Smooth muscle cell (in vitro differentiated cells): Measurements from ENCODE around the gene B3GALT5. TPM values are rescaled to one million over a fixed set of nuclear protein-coding genes. Genes with fewer than 3 reads are reported as not detected.

ENCODE experiments used
- DNase-seq: peaks from one replicate; lab custom pipeline; 2025; ENCODE audit not compliant: unreplicated experiment; lab: John Stamatoyannopoulos, UW
- H2AFZ ChIP-seq: fragments of 200-600 bp; sonication (generic); 2 replicates; pipeline ENCODE4 v1.6.0; 2016; ENCODE audit warnings: antibody characterized with exemption, low read depth, mild to moderate bottlenecking
- H3F3A ChIP-seq: fragments of 200-600 bp; sonication (generic); 2 replicates; pipeline ENCODE4 v1.6.0; 2017; ENCODE audit warnings: antibody characterized with exemption, low read depth
- H3K27ac ChIP-seq: fragments of 200-600 bp; sonication (generic); 2 replicates; pipeline ENCODE4 v1.5.1; 2016; ENCODE audit warnings: low read depth, mild to moderate bottlenecking
- H3K27me3 ChIP-seq: fragments of 200-600 bp; sonication (generic); 2 replicates; pipeline ENCODE4 v1.6.1; 2016; ENCODE audit warnings: low read depth, mild to moderate bottlenecking
- H3K36me3 ChIP-seq: fragments of 200-600 bp; sonication (generic); 2 replicates; pipeline ENCODE4 v1.5.1; 2016; ENCODE audit warnings: low read depth
- H3K4me1 ChIP-seq: fragments of 200-600 bp; sonication (generic); 2 replicates; pipeline ENCODE4 v1.5.1; 2016; ENCODE audit warnings: low read depth
- H3K4me2 ChIP-seq: fragments of 200-600 bp; sonication (generic); 2 replicates; pipeline ENCODE4 v1.6.0; 2016; ENCODE audit warnings: mild to moderate bottlenecking
- H3K4me3 ChIP-seq: fragments of 200-600 bp; sonication (generic); 2 replicates; pipeline ENCODE4 v1.5.1; 2016; ENCODE audit warnings: mild to moderate bottlenecking
- H3K79me2 ChIP-seq: fragments of 200-600 bp; sonication (generic); 2 replicates; pipeline ENCODE4 v1.6.0; 2016; ENCODE audit warnings: low read depth, mild to moderate bottlenecking
- H3K9ac ChIP-seq: fragments of 200-600 bp; sonication (generic); 2 replicates; pipeline ENCODE4 v1.6.0; 2016; ENCODE audit warnings: low read depth
- H3K9me3 ChIP-seq: fragments of 200-600 bp; sonication (generic); replicated peaks from 2 replicates; pipeline ENCODE4 v1.5.1; 2016; ENCODE audit warnings: low read depth
- H4K20me1 ChIP-seq: fragments of 200-600 bp; sonication (generic); 2 replicates; pipeline ENCODE4 v1.6.0; 2016; ENCODE audit warnings: low read depth
- WGBS: methylation state at CpG from one replicate; pipeline ENCODE4 v1.1.7; 2016; ENCODE audit warnings: low lambda C conversion rate; 5-methylcytosine and 5-hydroxymethylcytosine counted together
- polyA plus RNA-seq: library from polyadenylated mRNA; unstranded; fragments of >200 nt; fragmentation: Nextera tagmentation; extraction: Ambion mirVana; gene quantifications from 2 replicates; pipeline ENCODE4 v1.2.1, GENCODE V29; 2016
- total RNA-seq: library from RNA; depleted of rRNA; stranded (reverse); fragments of >200 nt; gene quantifications from 2 replicates; pipeline ENCODE4 v1.2.3, GENCODE V29; 2014
- TF ChIP-seq, protein P1 (sequence below): fragments of 200-600 bp; sonication (generic); IDR thresholded peaks from 2 replicates; pipeline ENCODE4 v1.5.1; 2017; ENCODE audit warnings: borderline replicate concordance, mild to moderate bottlenecking, antibody characterized with exemption; ENCODE audit not compliant: insufficient read depth, poor library complexity, severe bottlenecking

B3GALT5 gene
- total and polyA plus RNA-seq, 2 experiments from 2014 or later, result 0.73 to 3.8 TPM

DNA sequence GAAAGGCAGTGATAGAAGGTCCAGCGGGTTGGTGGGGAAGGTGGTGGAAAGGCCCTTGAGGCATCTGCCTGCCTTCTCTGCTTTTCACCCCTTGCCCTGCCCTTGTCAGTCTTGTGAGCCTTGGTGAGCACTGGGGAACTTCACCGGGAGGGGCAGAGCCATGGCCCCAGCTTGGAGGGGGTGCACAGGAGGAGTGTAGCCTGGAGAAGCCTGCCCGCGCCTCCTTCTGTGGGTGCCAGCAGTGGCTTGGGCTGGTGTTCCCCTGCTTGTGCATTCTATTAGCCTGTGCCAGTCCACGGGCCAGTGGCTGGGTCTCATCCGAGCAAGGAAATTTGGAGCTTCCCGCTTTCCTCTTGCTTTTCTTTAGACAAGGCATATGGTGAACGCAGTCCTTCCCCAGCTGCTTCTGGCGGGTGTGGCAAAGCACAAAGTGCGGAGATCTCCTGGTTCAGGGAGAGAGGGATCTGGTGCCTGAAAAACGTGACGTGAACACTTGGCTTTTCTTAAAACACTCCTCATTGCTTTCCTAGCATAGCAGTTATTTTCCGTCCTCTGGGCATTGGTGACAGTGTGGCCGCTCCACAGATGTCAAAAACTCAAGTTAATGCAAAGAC lies 10.6 kb upstream of the B3GALT5 start:
- no peaks in the 10 kb centered on the region for H3K79me2 ChIP-seq
- WGBS, result 92% methylated on average over 14 of the region's 14 CpGs
- TF ChIP-seq, protein P1, sequence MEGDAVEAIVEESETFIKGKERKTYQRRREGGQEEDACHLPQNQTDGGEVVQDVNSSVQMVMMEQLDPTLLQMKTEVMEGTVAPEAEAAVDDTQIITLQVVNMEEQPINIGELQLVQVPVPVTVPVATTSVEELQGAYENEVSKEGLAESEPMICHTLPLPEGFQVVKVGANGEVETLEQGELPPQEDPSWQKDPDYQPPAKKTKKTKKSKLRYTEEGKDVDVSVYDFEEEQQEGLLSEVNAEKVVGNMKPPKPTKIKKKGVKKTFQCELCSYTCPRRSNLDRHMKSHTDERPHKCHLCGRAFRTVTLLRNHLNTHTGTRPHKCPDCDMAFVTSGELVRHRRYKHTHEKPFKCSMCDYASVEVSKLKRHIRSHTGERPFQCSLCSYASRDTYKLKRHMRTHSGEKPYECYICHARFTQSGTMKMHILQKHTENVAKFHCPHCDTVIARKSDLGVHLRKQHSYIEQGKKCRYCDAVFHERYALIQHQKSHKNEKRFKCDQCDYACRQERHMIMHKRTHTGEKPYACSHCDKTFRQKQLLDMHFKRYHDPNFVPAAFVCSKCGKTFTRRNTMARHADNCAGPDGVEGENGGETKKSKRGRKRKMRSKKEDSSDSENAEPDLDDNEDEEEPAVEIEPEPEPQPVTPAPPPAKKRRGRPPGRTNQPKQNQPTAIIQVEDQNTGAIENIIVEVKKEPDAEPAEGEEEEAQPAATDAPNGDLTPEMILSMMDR, result no peak
- H3K36me3 ChIP-seq, result no peaks in the 10 kb centered on the region
- no peak overlapping the region for H3K9ac ChIP-seq
- DNase-seq, result no peak
- no peaks in the 10 kb centered on the region for H3F3A ChIP-seq
- no peak overlapping the region for H3K27ac ChIP-seq
- no peaks in the 10 kb centered on the region for H4K20me1 ChIP-seq
- H3K4me1 ChIP-seq, result peaks cover 6% of the 10 kb centered on the region
- H2AFZ ChIP-seq, result no peak overlapping the region
- no peaks in the 10 kb centered on the region for H3K9me3 ChIP-seq
- no peaks in the 10 kb centered on the region for H3K27me3 ChIP-seq
- H3K4me3 ChIP-seq, result no peak overlapping the region
- H3K4me2 ChIP-seq, result no peak overlapping the region

DNA sequence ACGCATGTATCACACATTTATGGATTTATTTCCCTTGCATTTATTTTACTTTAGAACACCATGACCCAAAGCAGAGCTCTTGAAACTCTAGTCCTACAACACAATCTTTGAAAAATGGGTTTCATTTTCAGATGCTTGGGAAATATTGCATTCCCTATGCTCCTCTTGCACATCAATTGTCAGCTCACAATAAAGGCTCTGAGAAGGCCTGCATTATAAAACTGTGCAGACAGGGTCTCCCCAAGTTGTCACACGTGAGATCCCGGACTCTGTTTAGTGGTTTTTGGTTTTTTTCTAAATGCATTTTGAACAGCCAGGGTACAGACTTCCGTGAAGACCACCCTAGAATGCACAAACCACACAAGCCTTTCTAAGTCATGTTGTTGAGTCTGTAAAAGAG lies 9.9 kb upstream of the B3GALT5 start:
- Histone ChIP-seq H3K4me2 (no peak overlapping the region), H3K4me3 (no peak overlapping the region), H3K27ac (no peak overlapping the region), H3F3A (no peaks in the 10 kb centered on the region), H3K9me3 (no peaks in the 10 kb centered on the region), H3K79me2 (no peaks in the 10 kb centered on the region), H3K9ac (no peak overlapping the region), H2AFZ (no peak overlapping the region), H4K20me1 (no peaks in the 10 kb centered on the region), H3K4me1 (peaks cover 6% of the 10 kb centered on the region), H3K27me3 (no peaks in the 10 kb centered on the region), H3K36me3 (no peaks in the 10 kb centered on the region)
- over 99% methylated on average over 4 of the region's 4 CpGs for WGBS
- TF ChIP-seq, protein P1, result no peak
- no peak for DNase-seq

DNA sequence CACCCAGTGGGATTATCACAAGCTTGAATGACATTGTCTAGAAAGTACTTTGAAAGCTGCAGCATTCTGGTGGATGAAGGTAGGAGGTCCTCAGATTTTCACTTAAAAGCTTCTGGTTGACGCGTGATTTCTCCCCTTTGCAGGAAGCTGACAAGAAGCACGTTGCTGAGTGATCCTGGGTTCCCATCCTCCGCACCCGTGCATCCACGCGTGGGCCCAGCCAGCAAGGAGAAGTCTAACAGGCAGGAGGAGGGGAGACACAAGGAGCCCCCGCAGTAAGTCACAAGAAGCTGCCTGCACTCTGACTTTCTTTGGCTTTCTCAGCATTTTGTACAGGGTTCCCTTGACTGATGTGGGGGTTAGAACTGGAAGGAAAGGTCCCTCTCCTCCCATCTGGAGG lies 7.8 kb upstream of the B3GALT5 start:
- TF ChIP-seq, protein P1, result no peak
- H3K4me2 ChIP-seq, result no peak overlapping the region
- WGBS, result 95% methylated on average over 8 of the region's 8 CpGs
- no peak overlapping the region for H3K4me3 ChIP-seq
- H3K79me2 ChIP-seq, result no peaks in the 10 kb centered on the region
- no peaks in the 10 kb centered on the region for H4K20me1 ChIP-seq
- H3K36me3 ChIP-seq, result no peaks in the 10 kb centered on the region
- H3K9ac ChIP-seq, result no peak overlapping the region
- no peaks in the 10 kb centered on the region for H3K27me3 ChIP-seq
- H3K27ac ChIP-seq, result no peak overlapping the region
- no peak for DNase-seq
- H3K4me1 ChIP-seq, result peaks cover 6% of the 10 kb centered on the region
- H3K9me3 ChIP-seq, result no peaks in the 10 kb centered on the region
- no peak overlapping the region for H2AFZ ChIP-seq
- no peaks in the 10 kb centered on the region for H3F3A ChIP-seq

DNA sequence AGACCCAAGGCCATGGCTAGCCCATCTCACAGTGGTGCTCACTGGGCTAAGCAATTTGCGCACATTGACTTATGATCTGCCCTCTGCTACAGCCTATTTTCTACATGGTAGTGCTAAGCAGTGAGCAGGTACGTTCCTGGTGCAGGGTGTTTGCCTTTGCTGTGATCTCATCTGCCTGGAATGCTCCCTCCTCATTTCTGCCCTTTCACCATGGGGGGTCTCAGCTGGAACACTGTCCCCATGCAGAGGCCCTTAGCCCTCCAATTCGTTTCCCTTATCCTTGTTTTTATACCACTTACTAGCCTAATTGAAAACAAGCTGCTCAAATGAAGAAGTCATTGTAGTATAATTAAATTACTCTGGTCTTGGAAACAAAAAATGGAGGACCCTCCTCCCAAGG lies 2.0 kb upstream of the B3GALT5 start:
- peaks cover 29% of the 10 kb centered on the region for H3K4me1 ChIP-seq
- H3K9me3 ChIP-seq, result no peaks in the 10 kb centered on the region
- no peak overlapping the region for H3K9ac ChIP-seq
- no peak overlapping the region for H3K4me2 ChIP-seq
- no peaks in the 10 kb centered on the region for H3F3A ChIP-seq
- H2AFZ ChIP-seq, result no peak overlapping the region
- TF ChIP-seq, protein P1, result no peak
- no peaks in the 10 kb centered on the region for H3K79me2 ChIP-seq
- no peak overlapping the region for H3K27ac ChIP-seq
- H3K4me3 ChIP-seq, result no peak overlapping the region
- no peaks in the 10 kb centered on the region for H3K36me3 ChIP-seq
- no peak for DNase-seq
- H3K27me3 ChIP-seq, result no peaks in the 10 kb centered on the region
- no peaks in the 10 kb centered on the region for H4K20me1 ChIP-seq
- WGBS, result 61% methylated on average over 3 of the region's 3 CpGs
